Mesenchymal stem cell (in vitro differentiated cells and primary cell): ENCODE measurements around the gene MIPOL1.

ENCODE experiments used
- DNase-seq: peaks from one replicate; pipeline ENCODE4 v3.0.0-alpha.2; 2013
- H2AFZ ChIP-seq: one replicate; pipeline ENCODE4 v1.6.1; 2013; ENCODE audit warnings: low read depth, mild to moderate bottlenecking, control low read depth, inconsistent platforms, low read length, moderate library complexity
- H2AK5ac ChIP-seq: 2 replicates; pipeline ENCODE4 v1.6.1; 2013; ENCODE audit warnings: low read length, moderate library complexity, mild to moderate bottlenecking, inconsistent platforms; ENCODE audit not compliant: severe bottlenecking
- H2BK120ac ChIP-seq: one replicate; pipeline ENCODE4 v1.6.1; 2013; ENCODE audit warnings: low read depth, mild to moderate bottlenecking, inconsistent platforms, low read length, moderate library complexity
- H2BK12ac ChIP-seq, 2 experiments: one replicate each; pipeline ENCODE4 v1.6.1; 2013; ENCODE audit warnings: inconsistent platforms in 2 of 2, low read length in 2 of 2, mild to moderate bottlenecking in 2 of 2, moderate library complexity in 2 of 2, control low read depth in 1 of 2
- H2BK15ac ChIP-seq: one replicate; pipeline ENCODE4 v1.6.1; 2013; ENCODE audit warnings: mild to moderate bottlenecking, low read depth, inconsistent platforms; ENCODE audit not compliant: poor library complexity, severe bottlenecking
- H2BK5ac ChIP-seq: 2 replicates; pipeline ENCODE4 v1.6.1; 2013; ENCODE audit warnings: low read depth, mild to moderate bottlenecking, low read length, control low read depth, inconsistent platforms; ENCODE audit not compliant: poor library complexity, severe bottlenecking
- H3K14ac ChIP-seq, 2 experiments: one replicate each; pipeline ENCODE4 v1.6.1; 2013; ENCODE audit warnings: inconsistent platforms in 2 of 2, low read length in 2 of 2, control low read depth in 1 of 2, mild to moderate bottlenecking in 1 of 2, moderate library complexity in 1 of 2
- H3K18ac ChIP-seq, 2 experiments: one replicate each; pipeline ENCODE4 v1.6.1; 2013; ENCODE audit warnings: inconsistent platforms in 2 of 2, low read length in 2 of 2, control low read depth in 1 of 2, low read depth in 1 of 2, mild to moderate bottlenecking in 1 of 2
- H3K23ac ChIP-seq, 2 experiments: one replicate each; pipeline ENCODE4 v1.6.1; 2013; ENCODE audit warnings: inconsistent platforms in 2 of 2, low read length in 2 of 2, mild to moderate bottlenecking in 2 of 2, moderate library complexity in 2 of 2, control low read depth in 1 of 2
- H3K27ac ChIP-seq: 2 replicates; pipeline ENCODE4 v1.5.1; 2013; ENCODE audit warnings: mild to moderate bottlenecking, moderate library complexity, low read length, control low read depth, inconsistent platforms; ENCODE audit not compliant: poor library complexity, severe bottlenecking
- H3K27me3 ChIP-seq, 2 experiments: 2 replicates each; pipeline versions ENCODE4 v1.6.1 to v1.7.0; 2013; ENCODE audit warnings: low read length in 2 of 2, mild to moderate bottlenecking in 2 of 2, moderate library complexity in 2 of 2, control low read depth in 1 of 2, inconsistent platforms in 1 of 2; ENCODE audit not compliant: control insufficient read depth in 1 of 2, insufficient read depth in 1 of 2
- H3K36me3 ChIP-seq, 2 experiments: 2 replicates each; pipeline versions ENCODE4 v1.6.1 to v1.7.0; 2013; ENCODE audit warnings: low read length in 2 of 2, control low read depth in 1 of 2, inconsistent platforms in 1 of 2, low read depth in 1 of 2, mild to moderate bottlenecking in 1 of 2; ENCODE audit not compliant: insufficient read depth in 2 of 2, control insufficient read depth in 1 of 2
- H3K4ac ChIP-seq, 2 experiments: one replicate each; pipeline ENCODE4 v1.6.1; 2013; ENCODE audit warnings: inconsistent platforms in 2 of 2, low read length in 2 of 2, mild to moderate bottlenecking in 2 of 2, moderate library complexity in 2 of 2, control low read depth in 1 of 2, low read depth in 1 of 2
- H3K4me1 ChIP-seq: 2 replicates; pipeline ENCODE4 v1.6.1; 2013; ENCODE audit warnings: low read depth, low read length, control low read depth; ENCODE audit not compliant: control insufficient read depth, insufficient read depth
- H3K4me2 ChIP-seq: 2 replicates; pipeline ENCODE4 v1.6.1; 2013; ENCODE audit warnings: low read length, mild to moderate bottlenecking, inconsistent platforms; ENCODE audit not compliant: poor library complexity, severe bottlenecking
- H3K4me3 ChIP-seq, 2 experiments: 2 replicates each; pipeline versions ENCODE4 v1.5.1 to v1.7.0; 2013; ENCODE audit warnings: low read length in 2 of 2, mild to moderate bottlenecking in 2 of 2, control low read depth in 1 of 2, low read depth in 1 of 2; ENCODE audit not compliant: insufficient read depth in 1 of 2
- H3K79me1 ChIP-seq: replicated peaks from 2 replicates; pipeline ENCODE4 v1.6.1; 2013; ENCODE audit warnings: mild to moderate bottlenecking, control low read depth, low read length, inconsistent platforms; ENCODE audit not compliant: poor library complexity, severe bottlenecking
- H3K9ac ChIP-seq: 2 replicates; pipeline ENCODE4 v1.7.0; 2013; ENCODE audit warnings: mild to moderate bottlenecking, low read length, moderate library complexity
- H3K9me3 ChIP-seq: 2 replicates; pipeline ENCODE4 v1.7.0; 2013; ENCODE audit warnings: mild to moderate bottlenecking, low read length; ENCODE audit not compliant: control insufficient read depth
- H4K8ac ChIP-seq: one replicate; pipeline ENCODE4 v1.6.1; 2013; ENCODE audit warnings: inconsistent platforms, mild to moderate bottlenecking, low read length, moderate library complexity
- H4K91ac ChIP-seq: one replicate; pipeline ENCODE4 v1.6.1; 2013; ENCODE audit warnings: mild to moderate bottlenecking, low read length, inconsistent platforms
- WGBS: methylation state at CpG from one replicate; pipeline ENCODE4 v1.1.7; 2013; ENCODE audit warnings: mixed read lengths; 5-methylcytosine and 5-hydroxymethylcytosine counted together

MIPOL1 gene

GRCh38 chr14:37490607-37491006 lies 292.9 kb downstream of the MIPOL1 start:
- Histone ChIP-seq H3K4me3 (no peak overlapping the region), H3K4ac (no peak overlapping the region), H3K79me1 (no peaks in the 10 kb centered on the region), H3K4me1 (no peaks in the 10 kb centered on the region), H2BK12ac (no peak overlapping the region), H3K9ac (no peak overlapping the region), H3K23ac (no peak overlapping the region), H3K36me3 (no peaks in the 10 kb centered on the region), H2AK5ac (no peak overlapping the region), H3K14ac (no peak overlapping the region), H3K18ac (no peak overlapping the region), H4K8ac (no peak overlapping the region), H3K9me3 (no peaks in the 10 kb centered on the region), H2BK120ac (no peak overlapping the region), H2BK15ac (no peak overlapping the region), H3K4me2 (no peak overlapping the region), H3K27me3 (no peaks in the 10 kb centered on the region), H2AFZ (no peak overlapping the region), H2BK5ac (no peak overlapping the region), H4K91ac (no peak overlapping the region), H3K27ac (no peak overlapping the region)
- 98% methylated on average over 3 of the region's 3 CpGs for WGBS
- DNase-seq, result no peak

GRCh38 chr14:37491076-37491475 lies 293.3 kb downstream of the MIPOL1 start:
- DNase-seq, result no peak
- Histone ChIP-seq H3K9ac (no peak overlapping the region), H3K4me2 (no peak overlapping the region), H3K79me1 (no peaks in the 10 kb centered on the region), H3K18ac (no peak overlapping the region), H4K91ac (no peak overlapping the region), H2AK5ac (no peak overlapping the region), H3K4me3 (no peak overlapping the region), H4K8ac (no peak overlapping the region), H3K4me1 (no peaks in the 10 kb centered on the region), H3K4ac (no peak overlapping the region), H3K23ac (no peak overlapping the region), H3K27ac (no peak overlapping the region), H2AFZ (no peak overlapping the region), H3K9me3 (no peaks in the 10 kb centered on the region), H2BK120ac (no peak overlapping the region), H3K14ac (no peak overlapping the region), H2BK12ac (no peak overlapping the region), H2BK5ac (no peak overlapping the region), H2BK15ac (no peak overlapping the region), H3K27me3 (no peaks in the 10 kb centered on the region), H3K36me3 (no peaks in the 10 kb centered on the region)
- WGBS, result 96% methylated on average over 5 of the region's 5 CpGs

- Histone ChIP-seq H2BK12ac (no peak overlapping the region), H2BK5ac (no peak overlapping the region), H3K23ac (no peak overlapping the region), H2BK120ac (no peak overlapping the region), H3K9ac (no peak overlapping the region), H3K4me2 (no peak overlapping the region), H4K91ac (no peak overlapping the region), H3K79me1 (no peaks in the 10 kb centered on the region), H2AK5ac (no peak overlapping the region), H3K14ac (no peak overlapping the region), H3K27ac (no peak overlapping the region), H3K4me3 (no peak overlapping the region), H3K36me3 (no peaks in the 10 kb centered on the region), H2AFZ (no peak overlapping the region), H3K27me3 (no peaks in the 10 kb centered on the region), H3K4ac (no peak overlapping the region), H2BK15ac (no peak overlapping the region), H3K18ac (no peak overlapping the region), H3K9me3 (no peaks in the 10 kb centered on the region), H3K4me1 (no peaks in the 10 kb centered on the region), H4K8ac (no peak overlapping the region)
- WGBS, result 100% methylated on average over 1 of the region's 2 CpGs
- DNase-seq, result no peak
Measured at GRCh38 chr14:37493606-37494005, 295.9 kb downstream of the MIPOL1 start.

DNA sequence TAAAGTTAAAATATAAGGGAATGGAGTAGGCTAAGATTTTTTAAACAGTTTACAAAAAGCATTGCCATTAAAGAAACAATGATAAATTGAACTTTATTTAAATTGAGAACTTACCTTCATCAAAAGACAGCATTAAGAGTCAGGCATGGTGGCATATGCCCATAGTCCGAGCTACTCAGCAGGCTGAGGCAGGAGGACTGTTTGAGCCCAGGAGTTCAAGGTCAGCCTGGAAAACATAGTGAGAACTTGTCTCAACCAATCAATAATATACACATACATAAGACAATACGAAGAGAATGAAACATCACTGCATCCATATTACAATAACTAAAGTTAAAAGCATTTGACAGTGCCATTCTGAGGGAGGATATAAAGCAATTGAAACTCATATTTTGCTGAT lies 299.7 kb downstream of the MIPOL1 start:
- no peak overlapping the region for H3K4ac ChIP-seq
- no peak overlapping the region for H2BK5ac ChIP-seq
- DNase-seq, result no peak
- no peaks in the 10 kb centered on the region for H3K27me3 ChIP-seq
- H3K14ac ChIP-seq, result no peak overlapping the region
- H4K8ac ChIP-seq, result no peak overlapping the region
- no peak overlapping the region for H3K4me2 ChIP-seq
- H2BK15ac ChIP-seq, result no peak overlapping the region
- H3K27ac ChIP-seq, result no peak overlapping the region
- H3K9ac ChIP-seq, result no peak overlapping the region
- no peak overlapping the region for H3K4me3 ChIP-seq
- H4K91ac ChIP-seq, result no peak overlapping the region
- H2AK5ac ChIP-seq, result no peak overlapping the region
- no peak overlapping the region for H2BK12ac ChIP-seq
- H3K23ac ChIP-seq, result no peak overlapping the region
- H2BK120ac ChIP-seq, result no peak overlapping the region
- no peaks in the 10 kb centered on the region for H3K9me3 ChIP-seq
- no peaks in the 10 kb centered on the region for H3K79me1 ChIP-seq
- 92% methylated on average over 1 of the region's 2 CpGs for WGBS
- no peaks in the 10 kb centered on the region for H3K36me3 ChIP-seq
- H2AFZ ChIP-seq, result no peak overlapping the region
- no peak overlapping the region for H3K18ac ChIP-seq
- H3K4me1 ChIP-seq, result no peaks in the 10 kb centered on the region
